Cerebellar nuclear complex (tissue), 1 donor: ENCODE data around the gene FBXO34.

ENCODE experiments used
- DNase-seq, 2 experiments: peaks; one replicate each; lab custom pipeline; 2025; lab: John Stamatoyannopoulos, UW

FBXO34 gene

DNA sequence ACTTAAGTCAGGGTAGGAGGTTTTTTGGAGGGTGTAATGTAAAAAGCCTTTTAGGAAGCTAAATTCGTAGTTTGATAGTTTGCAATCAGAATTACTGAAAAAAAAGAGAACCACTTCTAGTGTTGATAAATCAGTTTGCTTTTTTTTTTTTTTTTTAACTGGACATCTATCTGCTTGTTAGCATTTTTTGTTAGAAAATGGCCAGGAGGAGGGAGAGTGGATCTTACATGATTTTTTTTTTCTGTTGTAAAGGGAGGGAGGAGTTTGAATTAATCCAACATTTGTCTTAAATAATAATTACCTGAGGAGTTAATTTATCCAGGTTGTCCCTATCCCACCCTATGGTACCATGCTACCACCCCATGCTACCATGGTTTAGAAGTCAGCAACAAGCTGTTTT is 1.2 kb downstream of the FBXO34 start:
- DNase-seq: no peak

- DNase-seq: no peak
Observed at GRCh38 chr14:55272922-55273321, 1.7 kb downstream of the FBXO34 start.

GRCh38 chr14:55274146-55274545 is 2.9 kb downstream of the FBXO34 start:
- no peak for DNase-seq

GRCh38 chr14:55274751-55275150 is 3.5 kb downstream of the FBXO34 start:
- DNase-seq: no peak

DNA sequence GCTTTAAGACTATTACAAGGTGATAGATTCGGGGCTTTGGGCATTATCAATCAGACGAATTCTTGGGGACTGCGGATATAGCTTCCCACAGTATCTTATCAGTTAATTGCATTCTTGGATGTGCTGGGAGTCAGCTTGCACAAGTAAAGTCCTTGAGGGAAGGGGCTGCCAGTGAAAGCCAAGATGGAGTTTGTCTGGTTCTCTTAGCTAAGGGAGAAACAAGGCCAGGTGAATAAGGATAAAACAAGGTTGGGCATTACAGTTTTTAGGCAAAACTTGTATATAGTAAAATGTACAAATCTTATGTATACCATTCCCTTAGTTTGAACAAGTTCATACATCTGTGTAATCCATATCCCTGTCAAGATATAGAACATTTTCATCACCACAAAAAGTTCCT is 5.5 kb downstream of the FBXO34 start:
- DNase-seq: no peak

DNA sequence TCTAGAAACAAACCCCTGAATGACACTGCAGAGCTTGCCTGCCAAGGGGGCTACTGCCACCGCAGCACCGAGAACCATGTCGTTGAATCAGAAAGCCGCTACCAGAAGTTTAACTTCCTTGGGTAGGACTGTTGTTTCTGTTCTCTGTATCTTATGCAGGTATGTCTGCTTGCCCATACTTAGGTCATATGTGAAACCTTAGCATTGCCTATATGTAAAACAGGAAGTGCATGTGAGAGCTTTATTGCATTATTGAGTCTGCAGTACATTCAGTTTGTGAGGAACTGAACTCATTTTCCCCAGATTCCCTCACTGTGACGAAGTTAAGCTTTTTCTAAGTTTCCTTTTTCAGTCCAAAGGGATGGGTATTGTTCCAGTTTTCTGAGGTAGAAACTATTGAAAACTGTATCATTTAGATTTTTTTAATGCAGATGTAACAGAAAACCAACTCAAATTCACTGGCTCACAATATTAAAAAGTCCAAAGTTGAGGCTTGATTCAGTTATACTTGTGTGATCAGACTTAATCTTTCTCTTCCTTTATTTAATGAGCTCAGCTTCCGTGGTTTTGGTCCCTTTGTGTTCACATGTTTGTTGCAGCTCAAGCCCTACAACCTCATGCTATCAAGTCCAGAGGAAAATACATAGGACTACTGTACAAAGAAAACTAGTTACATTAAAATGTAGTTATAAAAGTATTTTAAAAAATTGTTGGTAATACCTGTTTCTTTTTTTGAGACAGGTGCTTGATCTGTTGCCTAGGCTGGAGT is 6.9 kb downstream of the FBXO34 start:
- no peak for DNase-seq

DNA sequence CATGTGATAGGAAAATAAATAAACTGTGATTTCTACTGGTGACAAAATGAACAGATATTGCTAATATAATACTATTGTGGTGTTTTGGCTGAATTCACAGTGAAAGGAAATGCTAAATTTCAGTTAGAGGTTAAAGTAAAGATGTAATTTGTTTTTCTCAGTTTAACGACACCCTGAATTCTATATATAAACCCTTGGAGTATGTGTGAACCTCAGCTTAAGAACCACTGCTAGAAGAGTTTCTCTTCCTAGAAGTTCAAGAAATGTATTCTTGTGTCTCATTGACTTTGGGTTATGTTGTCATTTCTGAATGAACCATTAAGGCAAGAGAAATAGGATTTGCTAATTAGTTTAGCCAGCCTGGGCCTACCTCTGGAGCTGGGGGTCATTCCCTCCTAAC is 8.2 kb downstream of the FBXO34 start:
- no peak for DNase-seq

DNA sequence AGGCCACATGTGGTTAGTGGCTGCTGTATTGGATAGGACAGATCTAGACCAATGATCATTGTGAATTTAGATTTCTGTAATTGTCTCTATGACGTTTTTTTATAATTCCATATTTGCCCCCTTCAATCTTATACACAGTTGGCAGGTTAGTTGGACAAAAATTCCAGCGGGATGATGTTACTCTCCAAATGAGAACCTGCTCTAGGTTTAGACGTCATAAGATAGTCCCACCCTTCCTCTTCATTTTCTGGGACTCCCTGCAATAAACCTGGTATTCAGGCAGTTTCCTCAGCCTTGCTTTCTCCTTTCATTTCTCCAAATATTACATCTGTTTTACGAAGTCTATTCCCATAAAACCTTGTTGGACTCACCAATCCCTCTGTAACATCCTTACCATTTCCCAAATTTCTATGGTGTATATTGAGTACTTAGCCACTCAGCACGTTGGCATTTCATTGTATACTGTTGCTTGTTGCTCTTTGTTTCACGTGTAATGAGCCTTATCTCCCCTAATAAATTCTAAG is 10.2 kb downstream of the FBXO34 start:
- DNase-seq: no peak

GRCh38 chr14:55285048-55285652 is 13.9 kb downstream of the FBXO34 start:
- DNase-seq: no peak

DNA sequence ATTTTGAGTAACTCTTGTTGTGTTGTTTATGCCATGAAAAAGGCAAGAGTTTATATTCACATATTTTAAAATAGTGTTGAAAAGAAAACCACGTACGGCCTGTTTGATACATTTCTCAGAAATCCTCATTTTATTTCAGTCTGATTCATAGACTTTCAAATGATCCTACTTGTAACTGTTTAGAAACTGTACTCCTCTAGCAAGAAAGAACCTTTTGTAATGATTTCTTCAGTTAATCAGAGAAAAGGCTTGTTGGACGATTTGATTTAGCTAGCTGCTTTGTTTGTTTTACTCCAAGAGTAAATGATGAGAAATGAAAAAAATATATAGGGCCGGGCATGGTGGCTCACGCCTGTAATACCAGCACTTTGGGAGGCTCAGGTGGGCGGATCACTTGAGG is 17.2 kb downstream of the FBXO34 start:
- DNase-seq: no peak

DNA sequence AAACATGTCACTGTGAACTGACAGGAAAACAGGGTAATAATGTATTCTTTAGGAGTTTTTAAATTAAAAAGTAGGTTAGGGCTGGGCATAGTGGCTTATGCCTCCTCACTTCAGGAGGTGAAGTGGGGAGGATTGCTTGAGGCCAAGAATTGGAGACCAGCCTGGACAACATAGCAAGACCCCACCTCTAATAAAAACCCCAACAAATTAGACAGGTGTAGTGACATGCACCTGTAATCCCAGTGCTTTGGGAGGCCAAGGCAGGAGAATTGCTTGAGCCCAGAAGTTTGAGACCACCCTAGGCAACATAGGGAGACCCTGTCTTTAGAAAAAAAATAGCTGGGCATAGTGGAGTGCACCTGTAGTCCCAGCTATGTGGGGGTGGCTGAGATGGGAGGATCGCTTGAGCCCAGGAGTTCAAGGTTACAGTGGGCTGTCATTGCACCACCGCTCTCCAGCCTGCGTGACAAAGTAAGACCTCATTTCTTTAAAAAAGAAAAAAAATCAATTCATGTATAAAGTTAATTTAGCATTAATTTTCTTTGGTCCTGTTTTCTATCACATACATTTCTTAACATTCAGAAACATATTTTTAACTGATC is 20.4 kb downstream of the FBXO34 start:
- DNase-seq: no peak

- no peak for DNase-seq
Observed at GRCh38 chr14:55294603-55295002, 23.4 kb downstream of the FBXO34 start.

DNA sequence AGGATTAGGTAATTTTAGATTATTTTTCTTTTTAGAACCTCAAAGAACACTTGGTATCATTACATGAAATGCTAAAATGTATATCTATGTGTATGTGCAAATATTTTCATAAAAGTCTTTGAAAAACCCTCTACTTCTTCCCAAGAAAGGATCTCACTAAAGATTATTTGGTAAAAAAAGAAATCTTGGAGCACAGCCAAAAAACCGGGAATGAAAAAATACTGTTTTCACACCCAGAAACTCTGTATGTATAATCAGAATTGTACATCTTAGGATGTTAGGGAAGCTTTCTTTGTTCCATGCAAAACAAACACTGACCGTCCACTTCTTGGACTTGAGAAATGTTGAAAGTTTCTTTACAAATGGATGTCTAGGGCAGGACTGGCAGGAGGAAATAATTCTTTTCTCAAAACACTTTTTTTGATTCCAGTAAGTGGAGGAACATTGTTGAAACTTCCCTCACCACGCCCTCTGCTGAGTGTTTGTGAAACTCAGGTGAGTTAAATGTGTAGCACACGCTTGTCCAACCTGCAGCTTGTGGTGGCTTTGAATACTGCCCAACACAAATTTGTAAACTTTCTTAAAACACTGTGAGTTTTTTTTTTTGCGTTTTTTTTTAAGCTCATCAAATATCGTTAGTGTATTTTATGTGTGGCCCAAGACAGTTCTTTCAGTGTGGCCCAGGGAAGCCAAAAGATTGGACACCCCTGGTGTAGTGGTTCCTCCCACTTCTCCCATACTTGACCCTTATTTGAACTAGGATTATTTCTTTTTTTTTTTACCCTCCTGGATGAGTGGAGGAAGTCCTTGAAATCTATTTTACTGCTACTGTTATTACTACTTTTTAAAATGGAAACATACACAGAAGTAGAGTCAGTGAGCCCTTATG is 26.6 kb downstream of the FBXO34 start:
- no peak for DNase-seq

- DNase-seq: no peak
Observed at GRCh38 chr14:55298500-55298822, 27.2 kb downstream of the FBXO34 start.

DNA sequence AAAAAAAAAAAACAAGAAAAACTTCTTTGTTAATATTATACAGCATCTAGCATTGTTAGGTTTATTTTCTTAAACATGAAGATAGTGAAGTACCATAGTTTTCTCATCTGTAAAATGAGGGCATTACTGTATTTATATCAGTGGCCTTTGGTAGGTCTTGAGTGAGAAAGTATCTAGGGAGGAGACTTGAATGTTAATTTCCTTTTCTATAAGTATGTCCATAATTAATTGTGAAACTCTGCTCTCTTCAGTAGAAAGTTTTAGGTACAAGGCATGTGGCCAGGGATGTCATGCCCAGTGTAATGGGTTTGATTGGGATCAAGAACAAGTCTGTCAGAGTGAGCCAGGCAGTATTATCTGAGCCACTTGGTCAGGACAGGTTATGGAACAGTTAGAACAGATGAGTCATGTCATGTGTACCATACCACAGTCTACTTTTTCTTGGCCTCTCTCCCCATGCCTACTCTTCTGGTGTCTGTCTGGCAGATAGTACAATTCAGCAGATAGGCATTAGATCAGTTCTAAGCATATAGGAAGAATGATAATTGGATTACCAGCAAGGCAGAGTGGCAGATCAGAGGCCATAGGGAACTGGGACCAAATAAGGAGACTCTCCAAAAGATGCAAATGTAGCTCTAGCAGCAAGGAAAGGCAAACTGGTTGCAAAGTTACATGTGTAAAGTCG is 30.4 kb downstream of the FBXO34 start:
- DNase-seq: no peak

DNA sequence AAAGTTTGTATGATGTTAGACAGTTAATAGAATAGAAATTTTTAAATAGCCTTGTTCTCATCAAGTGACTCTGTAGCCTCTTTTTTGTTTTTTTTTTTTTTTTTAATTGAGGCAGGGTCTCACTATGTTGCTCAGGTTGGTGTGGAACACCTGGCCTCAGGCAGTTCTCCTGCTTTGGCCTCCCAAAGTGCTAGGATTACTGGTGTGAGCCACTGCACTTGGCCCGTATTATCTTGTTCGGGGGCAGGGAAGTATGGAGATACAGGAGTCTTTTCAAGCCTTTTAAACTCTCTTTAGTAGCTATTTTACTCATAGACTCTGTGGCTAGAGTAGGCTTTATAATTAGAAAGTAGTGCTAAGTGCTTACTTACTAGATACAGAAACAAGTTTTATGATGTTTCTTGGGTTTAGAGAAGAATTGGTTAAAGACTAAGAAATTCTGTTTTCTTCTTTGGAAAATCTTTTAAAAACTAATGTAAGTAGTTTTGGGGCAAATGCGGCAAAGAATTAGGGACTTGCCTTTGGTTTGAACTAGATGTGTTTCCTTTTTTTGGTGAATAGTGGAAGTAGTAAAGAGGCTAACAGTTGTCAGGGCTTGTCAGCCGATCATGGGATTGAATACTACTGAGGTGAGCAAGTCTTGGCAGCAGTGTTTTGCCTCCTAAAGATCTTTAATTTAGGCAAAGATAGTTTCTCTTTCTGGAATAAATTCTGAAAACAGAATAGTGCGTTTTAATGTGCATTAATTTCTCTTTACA is 31.3 kb downstream of the FBXO34 start:
- DNase-seq: no peak

GRCh38 chr14:55303125-55303499 is 31.9 kb downstream of the FBXO34 start:
- DNase-seq: no peak

DNA sequence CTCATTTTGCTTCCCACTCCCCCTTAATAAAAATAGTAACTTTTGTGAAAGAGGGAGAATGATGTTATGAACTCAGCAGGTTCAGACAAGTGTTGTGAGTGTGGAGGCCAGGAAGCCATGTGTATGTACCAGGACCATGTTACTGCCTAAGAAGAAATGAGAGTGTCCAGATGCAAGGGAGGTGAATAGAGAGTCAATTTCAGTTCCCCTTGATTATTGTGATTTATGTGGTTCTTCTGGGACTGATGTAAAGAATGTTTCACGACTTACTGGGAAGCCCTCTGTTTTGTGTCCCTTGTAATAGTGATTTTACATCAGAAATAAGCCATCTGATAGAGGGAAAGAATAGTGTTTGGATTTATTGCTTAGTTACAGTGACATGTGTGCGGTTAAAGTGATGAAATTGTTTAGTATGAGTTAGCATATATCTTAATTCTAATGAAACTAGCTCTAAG is 32.5 kb downstream of the FBXO34 start:
- no peak for DNase-seq

- no peak for DNase-seq
Observed at GRCh38 chr14:55306938-55307589, 35.8 kb downstream of the FBXO34 start.

- DNase-seq: no peak
Observed at GRCh38 chr14:55309154-55309553, 37.9 kb downstream of the FBXO34 start.
